SKM-1 (cell line): ENCODE measurements around the gene IFI44L.

Experiments
- DNase-seq: peaks from one replicate; lab custom pipeline; 2025; ENCODE audit not compliant: unreplicated experiment; lab: John Stamatoyannopoulos, UW

IFI44L gene

DNA sequence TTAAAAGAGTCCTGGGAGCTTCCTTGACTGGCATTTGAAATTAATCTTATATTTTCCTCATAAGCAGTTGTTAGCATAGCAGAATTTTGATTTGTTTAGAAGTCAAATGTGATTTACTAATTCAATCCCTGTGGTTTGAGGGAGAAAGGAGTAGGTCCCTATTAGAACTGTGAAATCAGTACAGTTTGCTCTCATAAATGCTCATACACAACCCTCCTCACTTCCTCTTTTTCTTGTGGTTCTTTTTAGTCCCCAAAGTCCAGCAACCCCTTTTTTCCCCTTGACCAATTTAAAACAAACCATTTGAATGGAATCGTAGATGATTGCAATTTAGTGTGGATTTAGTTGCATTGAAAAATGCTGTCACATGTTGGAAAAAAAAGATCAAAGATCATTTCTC lies 20.2 kb downstream of the IFI44L start:
- DNase-seq = no peak

DNA sequence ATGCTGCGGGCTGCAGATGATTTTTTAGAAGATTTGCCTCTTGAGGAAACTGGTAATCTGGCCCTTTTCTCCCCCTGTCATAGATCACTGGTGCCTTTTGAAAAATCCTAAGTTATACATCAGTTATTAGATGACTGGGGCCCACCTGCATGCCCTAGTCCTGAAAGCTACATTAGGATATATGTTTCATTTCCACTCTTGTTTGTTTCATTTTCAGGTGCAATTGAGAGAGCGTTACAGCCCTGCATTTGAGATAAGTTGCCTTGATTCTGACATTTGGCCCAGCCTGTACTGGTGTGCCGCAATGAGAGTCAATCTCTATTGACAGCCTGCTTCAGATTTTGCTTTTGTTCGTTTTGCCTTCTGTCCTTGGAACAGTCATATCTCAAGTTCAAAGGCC lies 21.3 kb downstream of the IFI44L start:
- DNase-seq = no peak

DNA sequence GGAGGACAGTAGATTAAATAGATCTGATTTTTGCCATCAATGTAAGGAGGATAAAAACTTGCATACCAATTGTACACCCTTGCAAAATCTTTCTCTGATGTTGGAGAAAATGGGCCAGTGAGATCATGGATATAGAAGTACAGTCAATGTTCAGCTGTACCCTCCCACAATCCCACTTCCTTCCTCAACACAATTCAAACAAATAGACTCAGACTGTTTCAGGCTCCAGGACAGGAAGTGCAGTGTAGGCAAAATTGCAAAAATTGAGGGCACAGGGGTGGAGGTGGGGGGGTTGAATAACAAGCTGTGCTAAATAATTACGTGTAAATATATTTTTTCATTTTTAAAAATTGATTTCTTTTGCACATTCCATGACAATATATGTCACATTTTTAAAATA lies 25.5 kb downstream of the IFI44L start:
- peak; percentile 2 for DNase-seq

DNA sequence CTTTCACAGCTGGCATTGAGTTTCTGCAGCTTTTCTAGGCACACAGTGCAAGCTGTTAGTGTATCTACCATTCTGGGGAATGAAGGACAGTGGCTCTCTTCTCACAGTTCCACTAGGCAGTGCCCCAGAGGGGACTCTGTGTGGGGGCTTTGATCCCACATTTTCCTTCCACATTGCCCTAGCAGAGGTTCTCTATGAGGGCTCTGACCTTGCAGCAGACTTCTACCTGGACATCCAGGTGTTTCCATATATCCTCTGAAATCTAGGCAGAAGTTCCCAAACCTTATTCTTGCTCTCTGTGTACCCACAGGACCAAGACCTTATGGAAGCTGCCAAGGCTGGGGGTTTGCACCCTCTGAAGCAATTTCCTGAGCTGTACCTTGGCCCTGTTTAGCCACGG lies 27.0 kb downstream of the IFI44L start:
- DNase-seq = no peak

DNA sequence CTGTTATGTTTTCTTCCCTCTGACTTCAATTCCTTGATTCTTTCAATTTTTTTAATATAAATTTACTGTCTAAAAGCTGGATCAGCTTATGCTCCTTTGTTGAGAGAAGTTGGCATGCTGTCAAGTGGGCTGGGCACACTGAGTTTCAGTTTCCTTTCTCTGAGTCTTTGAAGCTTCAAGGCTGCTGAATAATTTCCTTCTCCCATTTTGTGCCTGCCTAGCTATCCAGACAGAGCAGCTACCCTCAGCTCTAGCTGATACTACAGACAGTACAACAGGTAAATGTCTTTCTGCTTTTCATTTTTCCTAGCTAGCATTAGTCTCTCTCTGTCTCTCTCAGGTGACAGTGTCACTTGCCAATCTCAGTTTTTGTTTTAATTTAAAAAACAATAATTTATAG lies 29.4 kb downstream of the IFI44L start, which contains the start of gene IFI44:
Gene IFI44, plus strand, starts transcription at position 204 of the 400 bp plus-strand sequence. CDS start 365 bp downstream, outside the sequence.
- no peak for DNase-seq

DNA sequence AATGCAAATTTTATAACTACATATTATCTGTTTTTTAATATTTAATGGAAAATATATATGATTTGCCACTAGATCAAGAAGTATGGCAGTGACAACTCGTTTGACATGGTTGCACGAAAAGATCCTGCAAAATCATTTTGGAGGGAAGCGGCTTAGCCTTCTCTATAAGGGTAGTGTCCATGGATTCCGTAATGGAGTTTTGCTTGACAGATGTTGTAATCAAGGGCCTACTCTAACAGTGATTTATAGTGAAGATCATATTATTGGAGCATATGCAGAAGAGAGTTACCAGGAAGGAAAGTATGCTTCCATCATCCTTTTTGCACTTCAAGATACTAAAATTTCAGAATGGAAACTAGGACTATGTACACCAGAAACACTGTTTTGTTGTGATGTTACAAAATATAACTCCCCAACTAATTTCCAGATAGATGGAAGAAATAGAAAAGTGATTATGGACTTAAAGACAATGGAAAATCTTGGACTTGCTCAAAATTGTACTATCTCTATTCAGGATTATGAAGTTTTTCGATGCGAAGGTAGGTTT lies 29.9 kb downstream of the IFI44L start:
- no peak for DNase-seq

DNA sequence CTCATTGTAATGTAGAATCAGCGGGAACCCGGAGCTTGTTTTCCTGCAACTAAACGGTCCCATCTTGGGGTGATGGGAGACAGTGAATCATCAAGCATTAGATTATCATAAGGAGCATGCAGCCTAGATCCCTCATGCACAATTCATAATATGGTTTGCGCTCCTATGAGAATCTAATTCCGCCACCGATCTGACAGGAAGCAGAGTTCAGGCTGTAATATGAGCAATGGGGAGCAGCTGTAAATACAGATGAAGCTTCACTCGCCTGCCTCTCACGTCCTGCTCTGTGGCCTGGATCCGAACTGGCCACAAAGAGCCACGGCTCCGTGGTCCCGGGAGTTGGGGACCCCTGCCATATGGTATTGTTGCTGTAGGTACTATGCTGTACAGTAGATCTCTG lies 31.0 kb downstream of the IFI44L start:
- no peak for DNase-seq

DNA sequence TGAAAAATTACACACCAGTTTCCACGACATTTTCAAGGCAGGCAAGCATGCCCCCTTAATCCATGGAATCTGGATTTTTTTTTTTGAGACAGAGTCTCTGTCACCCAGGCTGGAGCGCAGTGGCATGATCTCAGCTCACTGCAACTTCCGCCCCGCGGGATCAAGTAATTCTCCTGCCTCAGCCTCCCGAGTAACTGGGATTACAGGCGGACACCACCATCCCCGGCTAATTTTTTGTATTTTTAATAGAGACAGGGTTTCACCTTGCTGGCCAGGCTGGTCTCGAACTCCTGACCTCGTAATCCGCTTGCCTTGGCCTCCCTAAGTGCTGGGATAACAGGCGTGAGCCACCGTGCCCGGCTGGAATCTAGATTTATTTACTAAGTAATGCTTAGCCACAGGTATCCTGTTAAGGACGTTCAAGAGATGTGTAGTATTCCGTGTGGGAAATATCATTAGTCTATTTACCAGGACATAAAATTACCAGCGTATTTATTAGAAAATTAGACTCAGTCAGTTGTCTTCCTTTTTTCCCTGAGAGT lies 31.8 kb downstream of the IFI44L start:
- DNase-seq = no peak

DNA sequence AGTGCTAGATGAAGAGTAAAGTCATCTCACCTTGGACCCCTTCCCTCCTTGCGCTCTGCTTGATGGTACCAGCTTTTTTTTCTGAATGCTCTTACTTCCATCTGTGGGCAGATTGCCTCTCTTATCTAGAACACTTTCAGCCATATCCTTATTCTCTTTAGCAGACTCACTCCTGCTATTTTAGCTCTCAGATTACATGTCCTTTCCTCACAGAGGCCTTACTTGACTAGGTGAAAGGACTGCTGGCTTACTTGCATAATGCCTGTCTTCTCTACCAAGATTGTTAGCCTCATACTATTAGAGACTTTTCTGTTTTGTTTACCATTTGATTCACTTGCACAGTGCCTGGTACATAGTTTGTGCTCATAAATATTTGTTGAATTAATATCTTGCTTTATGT lies 38.7 kb downstream of the IFI44L start:
- no peak for DNase-seq

DNA sequence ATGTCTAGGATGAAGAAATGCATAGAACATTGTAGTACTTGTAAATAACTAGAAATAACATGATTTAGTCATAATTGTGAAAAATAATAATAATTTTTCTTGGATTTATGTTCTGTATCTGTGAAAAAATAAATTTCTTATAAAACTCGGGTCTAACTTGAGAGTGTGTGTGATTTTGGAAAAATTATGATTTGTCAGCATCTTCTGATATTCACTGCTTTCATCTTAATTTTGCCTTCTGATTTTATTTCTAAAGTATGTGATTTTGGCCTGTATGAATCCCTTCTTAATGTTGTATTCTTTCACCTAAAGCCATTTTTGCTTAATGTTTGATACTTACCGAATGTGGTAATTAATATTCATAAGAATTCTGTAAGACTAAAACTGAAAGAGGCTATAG lies 43.7 kb downstream of the IFI44L start:
- no peak for DNase-seq

DNA sequence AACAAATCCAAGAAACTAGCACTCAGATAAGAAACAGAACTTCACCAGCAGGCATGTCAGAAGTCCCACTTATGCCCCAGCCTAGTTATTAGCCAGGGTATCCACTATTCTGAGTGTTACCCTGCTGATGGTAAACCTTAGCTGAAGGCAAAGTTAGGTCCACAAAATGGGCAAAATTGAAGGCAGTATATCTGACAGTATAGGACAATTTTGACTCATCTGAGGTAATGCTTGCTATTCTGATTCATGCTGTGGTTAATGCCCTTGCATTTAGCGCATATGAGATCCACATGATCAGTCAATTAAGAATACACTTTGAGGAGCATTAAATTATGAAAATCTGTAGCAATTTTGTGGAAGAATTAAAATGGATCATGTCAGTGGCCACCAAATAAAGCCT lies 44.5 kb downstream of the IFI44L start:
- no peak for DNase-seq

DNA sequence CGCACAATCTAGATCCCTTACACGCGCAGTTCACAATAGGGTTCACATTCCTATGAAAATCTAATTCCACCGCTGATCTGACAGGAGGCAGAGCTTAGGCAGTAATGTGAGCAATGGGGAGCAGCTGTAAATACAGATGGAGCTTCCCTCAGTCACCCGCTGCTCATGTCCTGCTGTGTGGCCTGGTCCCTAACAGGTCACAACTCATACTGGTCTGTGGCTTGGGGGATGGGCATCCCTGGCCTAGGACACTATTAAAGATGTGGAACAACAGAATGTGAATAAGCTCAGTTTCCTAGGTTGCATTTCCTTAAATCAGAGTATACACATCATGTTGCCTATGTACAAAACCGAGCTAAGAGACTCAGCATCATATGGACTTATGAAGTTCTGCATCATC lies 45.6 kb downstream of the IFI44L start:
- no peak for DNase-seq

DNA sequence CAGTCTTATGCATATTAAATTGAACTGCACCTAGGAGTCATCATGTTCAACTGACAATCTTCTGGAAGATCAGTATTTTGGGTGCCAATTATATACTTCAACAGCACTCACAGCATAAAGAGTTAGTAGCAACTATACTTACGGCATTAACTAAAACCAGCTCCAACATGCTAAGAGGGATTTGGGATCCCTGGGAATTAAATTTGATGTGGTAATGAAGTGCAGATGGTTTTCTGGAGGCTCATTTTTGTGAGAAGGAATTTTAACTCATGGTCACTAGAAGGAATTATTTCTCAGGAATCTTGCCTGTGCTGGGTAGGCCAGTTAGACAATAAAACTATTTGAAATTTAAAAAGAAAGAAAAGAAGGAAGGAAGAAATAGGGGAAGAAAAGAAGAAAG lies 47.7 kb downstream of the IFI44L start:
- no peak for DNase-seq

DNA sequence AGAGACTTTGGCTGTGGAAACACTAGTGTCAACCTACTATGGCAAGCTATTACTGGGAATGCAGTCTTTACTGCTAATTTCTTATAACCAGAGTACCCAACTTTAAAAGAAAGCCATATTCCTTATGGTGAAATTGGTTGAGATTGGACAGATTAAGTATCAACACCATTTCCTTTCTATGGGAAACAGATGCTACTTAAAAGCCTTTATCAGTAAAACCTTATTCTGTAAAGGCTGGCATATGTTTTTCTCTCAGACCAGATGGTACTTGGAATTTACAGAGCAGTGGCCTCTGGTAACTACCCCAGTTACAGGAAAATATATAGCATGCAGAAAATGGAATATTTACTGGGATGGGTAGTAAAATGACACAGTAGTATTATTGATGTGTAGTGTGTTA lies 48.2 kb downstream of the IFI44L start:
- DNase-seq = no peak

DNA sequence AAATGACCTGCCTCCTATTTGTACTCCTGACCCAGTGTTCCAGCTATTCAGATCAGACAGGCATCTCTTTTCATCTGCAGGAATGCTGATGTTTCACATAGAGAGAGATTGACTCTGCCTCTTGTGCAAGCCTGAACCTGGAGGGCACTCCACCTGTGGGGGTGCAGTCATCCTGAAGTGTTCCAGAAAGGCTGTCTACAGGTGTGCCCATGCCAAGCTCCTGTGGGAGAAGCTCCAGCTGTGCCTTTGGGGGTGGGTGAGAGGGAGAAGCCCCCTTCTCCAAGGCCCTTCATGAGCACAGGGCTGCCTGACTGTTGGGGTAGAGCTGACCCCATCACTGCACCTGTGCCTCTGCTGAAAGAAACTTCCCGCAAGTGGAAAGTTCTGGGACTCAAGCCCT lies 52.2 kb downstream of the IFI44L start:
- no peak for DNase-seq

DNA sequence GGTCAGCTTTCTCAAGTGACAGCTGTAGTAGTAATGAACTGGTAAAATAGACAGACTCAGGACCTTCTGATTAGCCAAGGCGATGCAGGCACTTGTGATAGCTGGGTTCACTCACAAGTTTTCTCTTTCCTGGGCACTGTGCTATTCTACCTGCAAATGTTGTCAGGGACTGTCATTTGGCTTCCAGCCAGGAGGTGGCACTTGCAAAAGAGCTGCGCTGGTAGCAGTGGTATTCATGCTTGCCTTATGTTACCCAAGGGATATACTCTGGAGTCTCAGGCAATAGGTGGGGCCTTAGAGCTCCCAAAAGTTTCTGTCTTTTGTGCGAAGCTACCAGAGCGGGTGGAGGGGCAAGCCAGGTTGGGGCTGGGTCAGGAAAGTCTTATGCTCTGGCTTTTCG lies 52.9 kb downstream of the IFI44L start:
- DNase-seq = no peak

DNA sequence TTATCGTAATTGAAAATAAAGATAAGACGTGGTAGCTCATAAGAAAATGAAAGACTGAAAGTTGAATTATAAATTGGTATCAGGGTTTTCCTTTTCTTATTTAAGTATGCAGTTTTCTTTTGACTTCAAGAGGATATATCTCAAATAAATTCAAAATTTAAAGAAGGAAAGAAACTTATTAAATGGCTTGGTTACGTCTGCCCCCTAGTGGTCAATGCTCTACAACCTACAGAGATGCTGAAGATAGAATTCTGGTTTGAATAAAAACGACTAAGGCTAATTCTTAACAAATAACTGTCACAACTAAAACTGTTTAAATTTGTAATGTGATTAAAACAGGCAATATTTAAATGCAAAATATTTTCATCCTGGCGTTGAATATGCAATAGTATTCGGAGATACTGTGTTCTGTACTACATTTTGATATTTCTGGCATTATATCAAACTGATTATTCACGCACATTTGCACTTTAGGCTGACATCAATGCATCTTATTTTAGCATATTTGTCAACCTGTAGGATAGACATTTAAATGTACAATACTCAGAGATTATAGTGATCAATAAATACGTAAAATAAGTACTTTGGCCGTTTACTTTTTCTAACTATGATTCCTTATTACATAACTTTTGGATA lies 56.2 kb downstream of the IFI44L start:
- peak; percentile 45 for DNase-seq

DNA sequence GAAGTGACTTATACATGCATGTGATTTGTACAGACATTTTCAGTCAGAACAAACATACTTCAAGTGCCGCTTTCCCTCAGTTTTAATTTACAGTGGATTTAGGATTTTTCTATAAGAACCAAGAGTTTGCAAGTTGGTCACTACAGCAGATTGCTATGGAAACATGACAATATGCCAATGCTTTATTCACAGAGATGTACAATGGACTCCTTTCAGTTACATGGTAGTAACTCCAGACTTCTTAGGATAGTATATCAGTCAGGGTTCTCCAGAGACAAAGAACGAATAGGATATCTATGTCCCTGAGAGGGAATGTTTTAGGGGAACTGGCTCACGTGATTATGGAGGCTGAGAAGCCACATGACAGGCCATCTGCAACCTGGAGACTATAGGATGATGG lies 56.7 kb downstream of the IFI44L start:
- DNase-seq = no peak

DNA sequence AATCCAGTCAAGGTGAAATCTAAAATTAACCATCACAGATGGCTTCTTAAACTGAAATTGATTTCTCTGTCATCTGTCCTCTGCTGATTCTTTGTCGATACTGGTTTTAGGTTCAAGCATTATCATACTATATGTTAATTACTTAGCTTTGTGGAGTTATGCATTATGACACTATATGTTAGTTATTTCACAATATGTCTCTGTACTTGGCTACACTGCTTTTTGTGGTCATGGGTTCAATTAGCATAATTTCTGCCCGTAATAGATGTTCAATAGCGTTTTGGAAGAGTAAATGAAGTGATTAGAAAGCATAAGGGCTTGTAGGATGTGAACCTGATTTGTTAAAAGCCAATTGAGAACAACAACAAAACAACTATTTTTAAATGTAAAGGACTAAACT lies 57.5 kb downstream of the IFI44L start:
- DNase-seq = no peak

DNA sequence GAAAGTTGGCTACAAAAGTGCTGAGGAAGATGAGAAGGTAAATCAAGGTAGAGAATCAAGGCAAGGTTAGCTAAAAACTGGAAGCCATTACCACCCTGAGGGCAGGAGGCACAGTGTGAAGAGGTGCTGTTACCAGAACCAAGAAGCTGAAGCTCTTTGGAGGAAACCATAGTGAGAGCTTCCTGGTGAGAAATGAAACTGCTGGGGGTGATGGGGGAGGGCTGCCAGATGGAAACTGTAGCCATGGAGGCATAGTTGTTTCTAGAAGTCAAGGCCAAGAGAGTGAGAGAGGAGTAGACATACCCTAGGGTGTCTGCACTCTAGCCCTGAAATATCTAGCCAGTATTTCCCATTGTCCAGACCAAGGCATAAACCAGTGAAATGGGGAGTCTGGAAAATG lies 58.1 kb downstream of the IFI44L start:
- no peak for DNase-seq

DNA sequence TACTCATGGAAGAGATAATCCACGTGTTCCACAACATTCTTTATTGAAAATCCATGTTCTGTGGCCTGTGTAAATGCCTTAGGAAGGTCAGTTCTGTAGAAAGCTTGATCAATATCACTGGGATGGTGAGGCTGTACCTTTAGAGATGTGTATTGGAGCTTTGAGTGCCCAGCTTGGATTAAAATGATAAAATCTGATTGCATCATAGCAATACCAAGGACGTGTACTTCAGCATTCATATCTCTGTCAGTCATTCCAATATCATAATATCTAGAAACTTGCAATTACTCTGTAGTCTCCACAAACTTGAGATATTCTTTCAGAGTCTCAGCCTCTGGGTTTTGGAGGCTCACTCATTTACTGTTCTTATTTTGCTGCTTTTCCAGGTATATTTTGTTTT lies 61.0 kb downstream of the IFI44L start:
- DNase-seq = no peak

DNA sequence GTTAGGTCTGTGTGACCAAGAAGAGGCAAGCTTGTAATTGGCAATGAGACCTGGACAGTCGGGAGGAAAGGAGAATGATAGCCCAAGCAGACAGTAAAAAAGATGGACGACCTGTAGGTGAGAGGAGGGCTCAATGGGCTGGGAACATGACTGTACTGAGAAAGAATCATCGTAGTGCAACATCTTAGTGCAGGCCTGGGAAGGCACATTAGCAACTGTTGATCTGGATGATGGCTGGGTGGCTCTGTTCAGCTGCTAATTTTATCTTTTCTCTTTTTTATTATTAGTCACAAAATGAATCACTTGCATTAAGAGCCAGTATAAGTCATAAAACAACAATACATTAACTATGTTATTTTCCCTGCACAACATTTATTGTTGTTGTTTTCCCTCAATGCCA lies 62.2 kb downstream of the IFI44L start:
- no peak for DNase-seq

DNA sequence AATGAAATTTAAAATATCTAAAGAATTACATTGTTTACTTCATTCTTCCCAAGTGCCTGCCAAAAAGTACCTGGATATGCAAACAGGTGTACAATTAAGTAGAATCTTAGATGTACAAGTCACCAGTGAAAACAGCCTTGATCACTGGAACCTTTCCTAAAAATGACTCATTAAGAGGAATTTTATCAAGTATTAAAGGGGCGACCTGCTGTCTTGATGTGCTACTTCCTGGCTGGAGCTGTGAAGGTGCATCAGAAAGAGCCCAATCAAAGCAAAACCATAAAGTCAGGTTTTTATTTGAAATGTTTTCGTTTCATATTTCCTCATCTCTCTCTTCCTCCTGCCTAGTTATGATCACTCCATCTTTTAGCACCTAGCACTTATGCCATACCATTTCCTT lies 62.8 kb downstream of the IFI44L start:
- no peak for DNase-seq
